ENCODE data around the gene DPH2. TPM values are rescaled to one million over a fixed set of nuclear protein-coding genes. Genes with fewer than 3 reads are reported as not detected.

The DPH2 gene
- total RNA-seq, 2 experiments from 2014 or later, result 10.3 to 12.0 TPM

DNA sequence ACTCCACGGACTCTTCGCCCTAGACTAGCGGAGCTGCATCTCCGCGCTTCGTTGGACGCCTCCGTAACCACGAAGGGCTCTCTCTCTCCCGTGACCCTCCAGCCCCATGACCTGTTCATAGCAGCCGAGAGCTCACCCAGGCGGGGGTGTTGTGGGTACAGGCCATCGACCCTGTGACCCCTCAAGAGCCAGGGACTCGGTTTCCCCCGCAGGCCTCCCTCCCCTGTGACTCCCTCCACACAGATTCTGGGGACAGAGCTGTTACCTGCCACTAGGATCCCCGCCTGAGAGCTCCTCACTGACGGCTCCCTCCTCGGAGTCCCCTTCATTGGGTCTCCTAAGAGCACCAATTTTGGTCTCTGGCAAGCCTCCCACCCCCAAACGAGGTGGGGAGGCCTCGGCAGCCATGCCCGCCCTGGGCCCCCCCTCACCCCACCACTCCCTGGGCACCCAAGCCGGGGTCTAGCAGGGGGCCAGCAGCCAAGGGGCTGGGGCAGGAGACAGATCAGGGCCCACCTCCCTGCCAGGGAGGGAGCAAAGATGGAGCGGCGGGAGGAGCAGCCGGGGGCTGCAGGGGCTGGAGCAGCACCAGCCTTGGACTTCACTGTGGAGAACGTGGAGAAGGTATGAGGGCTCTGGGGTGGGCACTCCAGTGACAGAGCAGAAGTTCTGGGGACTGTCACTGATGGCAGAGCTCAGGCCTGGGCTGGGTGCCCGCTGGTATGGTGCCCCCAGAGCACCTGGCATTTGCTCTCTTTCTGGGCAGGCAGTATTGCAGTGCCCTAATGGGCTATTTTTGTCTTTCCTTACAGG, 22.5 kb upstream of the DPH2 start:
- Mint-ChIP-seq H3K36me3 (ENCODE audit: low read depth) (peaks cover 15% of the 10 kb centered on the region), H3K9me3 (no peaks in the 10 kb centered on the region), H3K4me3 (peak overlapping the region; percentile 91), H3K27me3 (no peaks in the 10 kb centered on the region), H3K4me1 (ENCODE audit: low read depth) (peaks cover 64% of the 10 kb centered on the region), H3K27ac (peak overlapping the region; percentile 91)
- Histone ChIP-seq H3K4me3 (ENCODE audit: low read length) (peak overlapping the region; percentile 94), H3K4me1 (ENCODE audit: insufficient read depth, low read length) (peaks cover 36% of the 10 kb centered on the region), H3K27ac (ENCODE audit: low read depth in 1 of 2, low read length in 2 of 2) (peak overlapping the region; percentile 93 to 94), H3K36me3 (ENCODE audit: insufficient read depth, low read length) (peaks cover 9% of the 10 kb centered on the region), H3K27me3 (ENCODE audit: control insufficient read depth in 1 of 2, insufficient read depth in 2 of 2, low read length in 2 of 2) (no peaks in the 10 kb centered on the region), H3K9me3 (ENCODE audit: control insufficient read depth in 1 of 2, insufficient read depth in 1 of 2, low read length in 2 of 2) (no peaks in the 10 kb centered on the region)
- DNase-seq (peak in 1 of 14 experiments; percentile 6), ATAC-seq (ENCODE audit: poor library complexity) (no peak)
- intact Hi-C loops (cut with DNase I, micrococcal nuclease), result loop anchor here (2.0 to 10.0 kb wide), 7 partner anchors 185 to 1132 kb away; partner anchors contain the start of genes DMAP1 (in 1 of the 2), ELOVL1 (in 1 of the 2), ERMAP (in 1 of the 2) and HYI (in 1 of the 2)
- CTCF ChIA-PET, result interaction anchor here (1.1 to 2.2 kb wide), 3 partner anchors 13 to 28 kb away, joined by 4 to 24 read pairs (median 6); partner anchors contain the start of genes ARTN, ATP6V0B and DPH2
- POLR2A ChIA-PET, result interaction anchor here (0.8 to 1.7 kb wide), 4 partner anchors 22 to 297 kb away, joined by 3 to 7 read pairs (median 6); partner anchors contain the start of genes ATP6V0B, B4GALT2, DPH2 and KDM4A
- TF ChIP-seq, protein P1, sequence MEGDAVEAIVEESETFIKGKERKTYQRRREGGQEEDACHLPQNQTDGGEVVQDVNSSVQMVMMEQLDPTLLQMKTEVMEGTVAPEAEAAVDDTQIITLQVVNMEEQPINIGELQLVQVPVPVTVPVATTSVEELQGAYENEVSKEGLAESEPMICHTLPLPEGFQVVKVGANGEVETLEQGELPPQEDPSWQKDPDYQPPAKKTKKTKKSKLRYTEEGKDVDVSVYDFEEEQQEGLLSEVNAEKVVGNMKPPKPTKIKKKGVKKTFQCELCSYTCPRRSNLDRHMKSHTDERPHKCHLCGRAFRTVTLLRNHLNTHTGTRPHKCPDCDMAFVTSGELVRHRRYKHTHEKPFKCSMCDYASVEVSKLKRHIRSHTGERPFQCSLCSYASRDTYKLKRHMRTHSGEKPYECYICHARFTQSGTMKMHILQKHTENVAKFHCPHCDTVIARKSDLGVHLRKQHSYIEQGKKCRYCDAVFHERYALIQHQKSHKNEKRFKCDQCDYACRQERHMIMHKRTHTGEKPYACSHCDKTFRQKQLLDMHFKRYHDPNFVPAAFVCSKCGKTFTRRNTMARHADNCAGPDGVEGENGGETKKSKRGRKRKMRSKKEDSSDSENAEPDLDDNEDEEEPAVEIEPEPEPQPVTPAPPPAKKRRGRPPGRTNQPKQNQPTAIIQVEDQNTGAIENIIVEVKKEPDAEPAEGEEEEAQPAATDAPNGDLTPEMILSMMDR (IDR thresholded peaks at IDR 0.05), result no peak

- H3K36me3 Mint-ChIP-seq (ENCODE audit: low read depth), result peaks cover 15% of the 10 kb centered on the region
- no peaks in the 10 kb centered on the region for H3K27me3 Mint-ChIP-seq
- peak overlapping the region; percentile 91 for H3K27ac Mint-ChIP-seq
- Histone ChIP-seq H3K27me3 (ENCODE audit: control insufficient read depth in 1 of 2, insufficient read depth in 2 of 2, low read length in 2 of 2) (no peaks in the 10 kb centered on the region), H3K4me3 (ENCODE audit: low read length) (peak overlapping the region; percentile 94), H3K36me3 (ENCODE audit: insufficient read depth, low read length) (peaks cover 9% of the 10 kb centered on the region), H3K9me3 (ENCODE audit: control insufficient read depth in 1 of 2, insufficient read depth in 1 of 2, low read length in 2 of 2) (no peaks in the 10 kb centered on the region), H3K27ac (ENCODE audit: low read depth in 1 of 2, low read length in 2 of 2) (no peak overlapping the region), H3K4me1 (ENCODE audit: insufficient read depth, low read length) (peaks cover 36% of the 10 kb centered on the region)
- DNase-seq (no peak), ATAC-seq (ENCODE audit: poor library complexity) (no peak)
- H3K4me3 Mint-ChIP-seq, result peak overlapping the region; percentile 82
- H3K9me3 Mint-ChIP-seq, result no peaks in the 10 kb centered on the region
- intact Hi-C loops (cut with DNase I, micrococcal nuclease), result loop anchor here (1.0 to 10.0 kb wide), 8 partner anchors 20 to 1133 kb away; partner anchors contain the start of genes DMAP1 (in 1 of the 2), ELOVL1 (in 1 of the 2), ERMAP (in 1 of the 2) and HYI (in 1 of the 2)
- TF ChIP-seq, protein P1 (IDR thresholded peaks at IDR 0.05), result no peak
- CTCF ChIA-PET, result interaction anchor here (1.4 to 1.5 kb wide), 2 partner anchors 13 to 27 kb away, joined by 4 to 6 read pairs; partner anchors contain the start of gene ATP6V0B
- peaks cover 60% of the 10 kb centered on the region for H3K4me1 Mint-ChIP-seq (ENCODE audit: low read depth)
- POLR2A ChIA-PET, result interaction anchor here (1.7 kb wide), 1 partner anchor 27 kb away, joined by 7 read pairs; the partner anchor contains the start of gene ATP6V0B
These were observed 21.9 kb upstream of the DPH2 start for GRCh38 chr1:43947874-43948437.

DNA sequence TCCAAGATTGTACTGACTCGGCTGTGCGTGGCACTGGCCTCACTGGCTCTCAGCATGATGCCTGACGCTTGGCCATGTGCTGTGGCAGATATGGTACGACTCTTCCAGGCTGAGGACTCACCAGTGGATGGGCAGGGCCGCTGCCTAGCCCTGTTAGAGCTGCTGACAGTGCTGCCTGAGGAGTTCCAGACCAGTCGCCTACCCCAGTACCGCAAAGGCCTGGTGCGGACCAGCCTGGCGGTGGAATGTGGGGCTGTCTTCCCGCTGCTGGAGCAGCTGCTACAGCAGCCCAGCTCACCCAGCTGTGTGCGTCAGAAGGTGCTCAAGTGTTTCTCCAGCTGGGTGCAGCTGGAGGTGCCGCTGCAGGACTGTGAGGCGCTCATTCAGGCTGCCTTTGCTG, 20.1 kb upstream of the DPH2 start:
- peaks cover 9% of the 10 kb centered on the region for H3K36me3 ChIP-seq (ENCODE audit: insufficient read depth, low read length)
- DNase-seq, result no peak
- ChIA-PET CTCF (interaction anchor here (1.3 to 1.5 kb wide), 2 partner anchors 15 kb away, joined by 4 to 6 read pairs; no protein-coding TSS in a partner anchor), POLR2A (no interaction called here)
- H3K4me3 Mint-ChIP-seq, result no peak overlapping the region
- no peak for ATAC-seq (ENCODE audit: poor library complexity)
- no peak overlapping the region for H3K4me3 ChIP-seq (ENCODE audit: low read length)
- H3K4me1 Mint-ChIP-seq (ENCODE audit: low read depth), result peaks cover 56% of the 10 kb centered on the region
- no peak overlapping the region for H3K27ac ChIP-seq (ENCODE audit: low read depth in 1 of 2, low read length in 2 of 2)
- intact Hi-C loops (cut with DNase I, micrococcal nuclease), result loop anchor here (5.0 to 10.0 kb wide), 6 partner anchors 187 to 1135 kb away; partner anchors contain the start of genes DMAP1 (in 1 of the 2), ELOVL1 (in 1 of the 2), ERMAP (in 1 of the 2) and HYI (in 1 of the 2)
- H3K9me3 Mint-ChIP-seq, result no peaks in the 10 kb centered on the region
- TF ChIP-seq, protein P1 (IDR thresholded peaks at IDR 0.05), result no peak
- H3K9me3 ChIP-seq (ENCODE audit: control insufficient read depth in 1 of 2, insufficient read depth in 1 of 2, low read length in 2 of 2), result no peaks in the 10 kb centered on the region
- H3K36me3 Mint-ChIP-seq (ENCODE audit: low read depth), result peaks cover 15% of the 10 kb centered on the region
- no peak overlapping the region for H3K27ac Mint-ChIP-seq
- peaks cover 35% of the 10 kb centered on the region for H3K4me1 ChIP-seq (ENCODE audit: insufficient read depth, low read length)
- no peaks in the 10 kb centered on the region for H3K27me3 Mint-ChIP-seq
- H3K27me3 ChIP-seq (ENCODE audit: control insufficient read depth in 1 of 2, insufficient read depth in 2 of 2, low read length in 2 of 2), result no peaks in the 10 kb centered on the region

Measured in CD4-positive, alpha-beta T cell (primary cell).